ENCODE data around the gene LBHD1.
"Not testable (repeated sequence)": the region's sequence is repeated elsewhere in the genome, so short reads cannot be mapped to it uniquely, and the experiment has no call there.

The LBHD1 gene

GRCh38 chr11:62654297-62654696, 17.8 kb downstream of the LBHD1 start:
- no peak for DNase-seq (ENCODE audit: low spot score)
- peak overlapping the region; percentile 91 for H3K27ac ChIP-seq
- CTCF ChIA-PET = interaction anchor here (1.0 kb wide), 1 partner anchor 10 kb away, joined by 5 read pairs; the partner anchor contains the start of genes C11orf98 and CSKMT
- TF ChIP-seq CTCF (conservative IDR thresholded peaks at IDR 0.05; ENCODE audit: low read depth) = no peak
- POLR2A ChIA-PET (ENCODE audit: low non-redundant PET) = interaction anchor here (0.6 to 2.4 kb wide), 3 partner anchors 11 to 73 kb away, joined by 4 to 16 read pairs (median 4); partner anchors contain the start of genes C11orf98 and CSKMT

GRCh38 chr11:62652161-62653006, 19.7 kb downstream of the LBHD1 start:
- CTCF ChIA-PET = interaction anchor here (0.7 kb wide), 1 partner anchor 12 kb away, joined by 3 read pairs; no protein-coding TSS in a partner anchor
- POLR2A ChIA-PET (ENCODE audit: low non-redundant PET) = interaction anchor here (0.9 to 1.4 kb wide), 3 partner anchors 8 to 61 kb away, joined by 3 to 15 read pairs (median 5); partner anchors contain the start of genes C11orf98, CSKMT and TUT1

GRCh38 chr11:62650283-62650682, 21.8 kb downstream of the LBHD1 start:
- DNase-seq (ENCODE audit: low spot score); POLR2A ChIA-PET (ENCODE audit: low non-redundant PET); CTCF ChIA-PET: not testable (repeated sequence)
- H3K27ac ChIP-seq = peak overlapping the region; percentile 87

More at GRCh38 chr11:62652161-62653006, 19.7 kb downstream of the LBHD1 start:
- no peak for DNase-seq (ENCODE audit: low spot score)
- peak overlapping the region; percentile 91 for H3K27ac ChIP-seq
- no peak for TF ChIP-seq CTCF (conservative IDR thresholded peaks at IDR 0.05; ENCODE audit: low read depth)

- DNase-seq (ENCODE audit: low spot score) = no peak
- peak overlapping the region; percentile 87 for H3K27ac ChIP-seq
- ChIA-PET CTCF (interaction anchor here (0.6 kb wide), 1 partner anchor 38 kb away, joined by 3 read pairs; no protein-coding TSS in a partner anchor), POLR2A (ENCODE audit: low non-redundant PET) (no interaction called here)
- TF ChIP-seq CTCF (conservative IDR thresholded peaks at IDR 0.05; ENCODE audit: low read depth) = no peak
Measured at GRCh38 chr11:62649486-62649885, 22.6 kb downstream of the LBHD1 start.

- POLR2A ChIA-PET (ENCODE audit: low non-redundant PET) = no interaction called here
- H3K27ac ChIP-seq = peak overlapping the region; percentile 87
- TF ChIP-seq CTCF (conservative IDR thresholded peaks at IDR 0.05; ENCODE audit: low read depth) = no peak
- no peak for DNase-seq (ENCODE audit: low spot score)
- CTCF ChIA-PET = no interaction called here
Measured at GRCh38 chr11:62648967-62649364, 23.1 kb downstream of the LBHD1 start.

- DNase-seq (ENCODE audit: low spot score) = no peak
- no peak for TF ChIP-seq CTCF (conservative IDR thresholded peaks at IDR 0.05; ENCODE audit: low read depth)
- peak overlapping the region; percentile 87 for H3K27ac ChIP-seq
- POLR2A ChIA-PET (ENCODE audit: low non-redundant PET) = interaction anchor here (0.6 kb wide), 1 partner anchor 27 kb away, joined by 12 read pairs; no protein-coding TSS in a partner anchor
- CTCF ChIA-PET = interaction anchor here (0.9 kb wide), 1 partner anchor 36 kb away, joined by 3 read pairs; no protein-coding TSS in a partner anchor
Measured at GRCh38 chr11:62648185-62648966, 23.7 kb downstream of the LBHD1 start.
